Panc1 (cell line): Measurements from ENCODE around the gene ASMTL. TPM values are rescaled to one million over a fixed set of nuclear protein-coding genes. Genes with fewer than 3 reads are reported as not detected.

Experiments
- ATAC-seq: fragments of 200-7000 bp; cut with Tn5 transposase; 2 replicates; pipeline ENCODE4 v1.9.1; 2020; ENCODE audit warnings: mild to moderate bottlenecking, moderate library complexity
- BruUV-seq: library from RNA; stranded (reverse); fragments of 400-500 nt; replicated peaks from 2 replicates; lab custom pipeline; 2021; lab: Mats Ljungman, UMichigan
- CTCF ChIA-PET: fragments of 300-600 bp; sonication (Branson Sonifier 250); formaldehyde crosslinking; loops from one replicate; lab custom pipeline; 2022; ENCODE audit warnings: antibody characterized with exemption; lab: Charles Lee
- POLR2A ChIA-PET: fragments of 300-600 bp; sonication (Branson Sonifier 250); formaldehyde crosslinking; loops from one replicate; lab custom pipeline; 2022; ENCODE audit warnings: antibody characterized with exemption; lab: Charles Lee
- DNase-seq: peaks from one replicate; pipeline ENCODE4 v3.0.0-alpha.2; 2010; ENCODE audit warnings: low read depth, low spot score
- H3K27ac ChIP-seq: 2 replicates; pipeline ENCODE4 v1.5.1; 2011; ENCODE audit warnings: mild to moderate bottlenecking, low read length, inconsistent platforms
- H3K27me3 ChIP-seq: fragments of 200-500 bp; sonication (Bioruptor generic); 2 replicates; pipeline ENCODE4 v1.6.0; 2014; ENCODE audit warnings: low read length, inconsistent platforms; ENCODE audit not compliant: control insufficient read depth, insufficient read depth
- H3K36me3 ChIP-seq: fragments of 200-500 bp; sonication (Bioruptor generic); 2 replicates; pipeline ENCODE4 v1.5.1; 2014; ENCODE audit warnings: inconsistent platforms, mild to moderate bottlenecking, low read length, moderate library complexity; ENCODE audit not compliant: control insufficient read depth, insufficient read depth
- H3K4me1 ChIP-seq: 2 replicates; pipeline ENCODE4 v1.5.1; 2011; ENCODE audit warnings: inconsistent platforms, mild to moderate bottlenecking, low read length, moderate library complexity; ENCODE audit not compliant: control insufficient read depth, insufficient read depth
- H3K4me3 ChIP-seq, 2 experiments: 2 replicates each; pipeline ENCODE4 v1.5.1; 2011 to 2012; ENCODE audit warnings: low read depth in 2 of 2, low read length in 2 of 2, mild to moderate bottlenecking in 2 of 2, inconsistent platforms in 1 of 2, moderate library complexity in 1 of 2
- H3K9me3 ChIP-seq: fragments of 200-500 bp; sonication (Bioruptor generic); 2 replicates; pipeline ENCODE4 v1.5.1; 2014; ENCODE audit warnings: low read depth, mild to moderate bottlenecking, inconsistent platforms, low read length, moderate library complexity; ENCODE audit not compliant: control insufficient read depth, insufficient read depth
- CTCF ChIP-seq: fragments of 450-650 bp; IDR thresholded peaks from 2 replicates; pipeline ENCODE4 v1.5.1; 2017; ENCODE audit warnings: mild to moderate bottlenecking
- POLR2AphosphoS5 ChIP-seq: IDR thresholded peaks from 2 replicates; pipeline ENCODE4 v1.6.1; 2012; ENCODE audit warnings: mild to moderate bottlenecking, low read depth, low read length, moderate library complexity
- REST ChIP-seq, 2 experiments: IDR thresholded peaks; 2 replicates each; pipeline ENCODE4 v1.6.1; 2011 to 2012; ENCODE audit warnings: low read depth in 2 of 2, control low read depth in 1 of 2, low read length in 1 of 2, mild to moderate bottlenecking in 1 of 2, moderate library complexity in 1 of 2; ENCODE audit not compliant: insufficient read depth in 1 of 2
- SIN3A ChIP-seq: IDR thresholded peaks from 2 replicates; pipeline ENCODE4 v1.6.1; 2012; ENCODE audit warnings: low read depth, mild to moderate bottlenecking, low read length, moderate library complexity, borderline replicate concordance; ENCODE audit not compliant: insufficient read depth
- TCF7L2 ChIP-seq: IDR thresholded peaks from 2 replicates; pipeline ENCODE4 v1.6.1; 2011; ENCODE audit warnings: mild to moderate bottlenecking, low read depth, low read length, inconsistent platforms
- in situ Hi-C: cut with HindIII; loops from 2 replicates; pipeline ENCODE4 v1.10.0; 2016; ENCODE audit warnings: low sequenced_read_pairs, low pct_unique_long_range_greater_than_20kb
- intact Hi-C: fragments of 100-400 bp; cut with micrococcal nuclease; formaldehyde crosslinking; loops from one replicate; pipeline ENCODE4 v1.10.0; 2022; ENCODE audit not compliant: unreplicated experiment
- total RNA-seq: library from RNA; stranded (reverse); gene quantifications from one replicate; pipeline ENCODE4 v1.2.1, GENCODE V29; 2021; ENCODE audit not compliant: unreplicated experiment

Gene ASMTL
- total RNA-seq, 1 experiment from 2014 or later = 16.5 TPM

- CTCF ChIA-PET = no interaction called here
- ATAC-seq (peak; percentile 73), DNase-seq (no peak)
- peak overlapping the region; percentile 60 to 78 for H3K4me3 ChIP-seq
- intact Hi-C loops (no loop called here), in situ Hi-C loops (no loop called here)
- H3K9me3 ChIP-seq = no peaks in the 10 kb centered on the region
- peak overlapping the region; percentile 83; the same call in 1 of the 2 replicates for H3K27ac ChIP-seq
- H3K36me3 ChIP-seq = peaks cover 3% of the 10 kb centered on the region; the same call in 1 of the 2 replicates
- peaks cover 3% of the 10 kb centered on the region; the same call in 1 of the 2 replicates for H3K4me1 ChIP-seq
- BruUV-seq = no TSS peak
- POLR2A ChIA-PET = no interaction called here
- TF ChIP-seq SIN3A = no peak
- TF ChIP-seq REST (IDR thresholded peaks at IDR 0.05; ENCODE audit: insufficient read depth in 1 of 2, low read depth in 2 of 2, low read length in 1 of 2) = no peak
- no peak for TF ChIP-seq POLR2AphosphoS5
- TF ChIP-seq TCF7L2 = no peak
- no peak for TF ChIP-seq CTCF
- no peaks in the 10 kb centered on the region for H3K27me3 ChIP-seq
These were observed 60.2 kb downstream of the ASMTL start for GRCh38 chrX:1392376-1393068.

DNA sequence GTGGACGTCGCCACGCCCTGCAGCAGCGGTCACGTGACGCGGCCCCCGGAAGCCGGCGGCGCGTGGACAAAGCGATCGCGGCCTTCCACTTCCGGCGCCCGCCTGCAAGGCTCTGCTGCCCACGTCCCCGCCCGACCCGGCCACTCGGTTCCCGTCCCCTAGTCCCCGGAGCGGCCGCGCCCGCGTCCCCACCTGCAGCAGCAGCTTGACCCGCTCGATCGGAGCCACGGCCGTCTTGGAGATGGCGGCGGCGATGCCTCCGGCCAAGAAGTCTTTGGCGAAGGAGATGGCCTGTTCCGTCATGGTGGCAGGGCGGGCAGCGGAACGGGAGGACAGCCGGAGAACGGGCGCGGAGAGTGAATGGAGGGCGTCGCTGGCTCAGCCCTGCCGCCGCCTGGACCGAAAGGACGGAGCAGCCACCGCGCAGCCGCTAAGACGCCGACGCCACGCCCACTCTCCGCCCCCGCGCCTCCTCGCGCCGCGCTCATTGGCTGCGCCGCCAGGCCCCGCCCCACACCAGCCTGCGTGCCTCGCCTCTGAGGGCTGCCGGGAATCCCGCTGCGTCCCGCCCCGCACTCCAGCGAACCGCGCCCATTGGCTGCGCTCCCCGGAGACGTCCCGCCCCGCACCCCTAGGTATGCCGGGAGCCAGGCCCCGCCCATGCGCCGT lies 60.9 kb downstream of the ASMTL start, which contains the start of gene SLC25A6:
Gene SLC25A6 (minus strand): TSS at position 407 of the 669 bp plus-strand sequence. CDS start 104 bp downstream, at position 303.
- H3K27ac ChIP-seq = peak within 1 kb of the TSS; percentile 88
- peaks cover 3% of the 10 kb centered on the region; the same call in 1 of the 2 replicates for H3K36me3 ChIP-seq
- DNase-seq = peak; percentile 30
- peak; percentile 95 for ATAC-seq
- no TSS peak for BruUV-seq
- TF ChIP-seq SIN3A (no peak), REST (IDR thresholded peaks at IDR 0.05; ENCODE audit: insufficient read depth in 1 of 2, low read depth in 2 of 2, low read length in 1 of 2) (peak in 1 of 2 experiments; percentile 15; a peak in 1 of 4 replicates), POLR2AphosphoS5 (peak; percentile 71), CTCF (no peak), TCF7L2 (peak; percentile 28; the same call in 1 of the 2 replicates)
- intact Hi-C loops (no loop called here), in situ Hi-C loops (no loop called here)
- no peaks in the 10 kb centered on the region for H3K27me3 ChIP-seq
- H3K4me1 ChIP-seq = peaks cover 3% of the 10 kb centered on the region; the same call in 1 of the 2 replicates
- no peaks in the 10 kb centered on the region for H3K9me3 ChIP-seq
- H3K4me3 ChIP-seq = peak within 1 kb of the TSS; percentile 76 to 78
- ChIA-PET CTCF (no interaction called here), POLR2A (no interaction called here)
